Stimulated activated CD8-positive, alpha-beta memory T cell treated with anti-CD3 and anti-CD28 coated beads, Interleukin-4, amount 100 ng/mL, for 4 hours (primary cell): ENCODE measurements around the gene FMN1.
"Not testable (repeated sequence)": the region's sequence is repeated elsewhere in the genome, so short reads cannot be mapped to it uniquely, and the experiment has no call there.

Source experiments
- DNase-seq, 2 donors: peaks; one replicate each; pipeline ENCODE4 v3.0.0-alpha.2; 2020; ENCODE audit warnings: low read depth in 2 of 2, low spot score in 1 of 2

FMN1 gene

DNA sequence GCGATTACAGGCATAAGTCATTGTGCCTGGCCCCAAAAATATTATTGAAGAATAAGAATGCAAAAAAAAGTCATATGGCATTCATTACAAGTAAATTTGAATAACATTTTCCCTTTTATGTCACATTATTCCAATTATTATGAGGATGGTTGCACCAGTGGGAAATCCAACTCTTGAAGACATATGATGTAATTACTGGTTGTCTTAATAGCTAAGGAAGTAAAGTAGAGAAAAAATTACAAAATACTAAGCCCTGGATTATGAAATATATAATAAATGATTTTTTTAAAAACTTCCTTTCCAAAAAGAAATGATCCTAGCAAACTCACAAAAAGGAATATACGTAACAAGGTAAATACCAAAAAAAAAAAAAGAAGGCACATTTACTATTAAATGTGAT is 98.9 kb downstream of the FMN1 start:
- DNase-seq: no peak

DNA sequence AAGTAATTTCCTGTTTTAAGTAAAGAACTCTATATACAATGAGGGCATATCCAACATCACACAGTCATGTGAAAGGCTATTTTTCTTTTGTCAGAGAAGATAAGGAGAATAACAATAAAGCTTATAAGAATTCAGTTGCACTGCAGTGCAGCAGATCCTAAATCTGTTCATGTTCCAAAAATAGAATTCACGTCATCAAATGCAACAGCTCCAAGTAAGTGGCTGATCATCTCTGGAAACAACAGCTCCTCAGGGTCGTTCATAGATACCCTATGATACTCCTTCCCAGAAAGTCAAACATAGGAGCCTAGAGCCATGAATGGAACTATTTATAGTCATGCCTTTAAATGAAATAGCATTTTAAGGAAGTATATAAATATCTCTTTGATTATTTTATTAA is 100.2 kb downstream of the FMN1 start:
- no peak for DNase-seq

DNA sequence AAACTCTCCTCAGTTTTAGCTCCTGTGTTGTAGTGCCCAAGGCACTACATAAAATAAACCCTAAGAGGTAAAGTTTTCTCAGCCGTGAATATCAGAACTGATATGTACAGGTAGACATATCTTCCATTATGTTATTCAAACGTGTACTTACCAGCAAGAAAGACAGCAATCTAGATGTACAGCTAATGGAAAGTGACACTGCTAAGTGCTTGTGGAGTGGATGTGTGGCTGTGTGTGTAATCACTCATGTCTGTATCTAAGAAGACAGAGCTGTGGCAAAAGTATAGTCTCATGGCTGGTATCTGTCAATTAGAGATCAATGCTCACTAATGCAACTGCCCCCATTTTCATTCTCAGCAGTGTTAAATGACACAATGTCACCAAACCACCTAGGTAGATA is 101.3 kb downstream of the FMN1 start:
- no peak for DNase-seq

GRCh38 chr15:33091983-33092693 is 102.4 kb downstream of the FMN1 start:
- no peak for DNase-seq

DNA sequence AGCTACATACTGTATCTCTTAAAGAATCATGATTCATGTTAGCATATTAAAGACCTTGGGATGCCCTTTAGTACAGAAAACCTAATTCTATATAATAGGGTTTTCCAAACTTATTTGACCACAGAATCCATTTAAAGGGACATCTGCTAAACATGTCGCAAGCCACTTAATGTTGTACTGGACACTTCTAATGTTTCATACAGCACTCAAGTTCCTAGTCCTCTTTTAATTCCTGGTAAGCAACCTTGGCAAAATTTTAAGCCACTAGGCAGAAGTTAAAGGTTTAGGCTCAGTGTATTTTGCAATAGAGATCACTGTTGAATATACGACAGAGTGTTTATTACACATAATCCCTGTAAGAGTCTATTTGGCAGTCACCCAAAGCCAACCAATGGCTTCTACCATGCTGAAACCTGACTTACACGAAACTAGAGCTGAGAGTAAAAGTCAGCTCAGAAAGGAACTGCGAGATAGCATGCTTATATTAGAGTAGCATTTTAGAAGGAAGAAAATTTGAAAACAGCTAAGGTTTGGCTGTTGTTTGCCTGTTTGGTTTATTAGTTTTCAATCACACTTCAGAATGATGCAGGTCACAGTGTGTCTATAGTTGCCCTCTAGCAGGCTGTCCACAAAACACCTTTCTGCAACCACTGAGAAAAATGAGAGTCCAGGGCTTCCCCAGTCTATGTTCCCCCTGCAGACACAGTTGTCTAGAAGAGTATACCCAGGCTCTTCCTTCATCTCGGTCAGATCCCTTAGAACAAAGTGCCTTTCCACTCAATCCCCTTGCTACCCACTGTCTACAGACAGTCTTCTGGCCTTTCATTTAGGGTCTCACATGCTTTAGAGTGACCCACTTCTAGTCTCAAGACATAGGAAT is 104.4 kb downstream of the FMN1 start:
- DNase-seq: no peak

GRCh38 chr15:33089165-33089877 is 105.2 kb downstream of the FMN1 start:
- no peak for DNase-seq

DNA sequence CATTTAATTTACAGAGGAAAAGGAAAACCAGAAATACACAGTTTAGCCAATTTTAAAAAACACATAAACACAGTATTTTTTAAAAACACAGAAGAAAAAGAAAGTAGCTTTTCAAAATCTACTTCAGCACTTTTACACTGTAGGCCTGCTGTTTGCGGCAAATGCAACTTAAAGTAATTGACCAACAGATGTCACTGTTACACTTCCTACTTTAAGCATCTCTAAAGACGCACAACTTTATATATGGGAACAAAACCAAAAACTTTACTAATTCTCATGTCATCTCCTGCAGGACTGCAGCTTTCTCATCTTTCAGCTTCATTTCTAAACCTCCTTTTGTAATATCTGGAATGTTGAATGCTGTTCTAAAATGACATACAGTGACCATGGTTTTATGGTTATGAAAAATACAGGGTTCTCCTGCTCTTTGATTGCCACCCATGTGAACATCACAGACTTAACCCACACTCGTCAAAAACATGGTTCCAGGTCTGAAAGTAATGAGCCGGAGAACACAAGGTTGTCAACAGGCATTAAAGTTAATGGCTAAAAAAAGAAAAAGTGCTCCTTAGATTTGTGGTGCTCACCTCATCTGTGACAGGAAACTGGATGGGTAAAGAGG is 107.9 kb downstream of the FMN1 start:
- DNase-seq: no peak

- no peak for DNase-seq
Observed at GRCh38 chr15:33084661-33085060, 109.9 kb downstream of the FMN1 start.

- DNase-seq: no peak
Observed at GRCh38 chr15:33083232-33084081, 111.1 kb downstream of the FMN1 start.

DNA sequence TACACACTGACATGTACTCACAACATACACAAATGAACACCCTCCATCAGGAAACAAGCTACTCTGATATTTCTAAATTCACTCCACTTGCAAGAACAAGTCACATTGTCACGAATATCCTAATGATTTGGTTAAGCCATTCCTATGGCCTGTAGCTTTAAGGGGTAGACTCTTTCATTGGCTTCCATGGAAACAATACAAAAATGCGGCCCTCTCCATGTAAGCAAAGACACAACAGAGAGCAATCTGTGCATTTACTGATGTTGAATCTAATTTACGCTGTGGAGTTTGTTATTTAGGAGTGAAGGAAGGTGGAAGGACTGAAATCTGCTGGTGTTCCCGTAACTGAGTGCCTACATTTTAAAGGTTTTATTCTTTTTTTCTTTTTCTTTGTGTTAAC is 114.5 kb downstream of the FMN1 start:
- no peak for DNase-seq

DNA sequence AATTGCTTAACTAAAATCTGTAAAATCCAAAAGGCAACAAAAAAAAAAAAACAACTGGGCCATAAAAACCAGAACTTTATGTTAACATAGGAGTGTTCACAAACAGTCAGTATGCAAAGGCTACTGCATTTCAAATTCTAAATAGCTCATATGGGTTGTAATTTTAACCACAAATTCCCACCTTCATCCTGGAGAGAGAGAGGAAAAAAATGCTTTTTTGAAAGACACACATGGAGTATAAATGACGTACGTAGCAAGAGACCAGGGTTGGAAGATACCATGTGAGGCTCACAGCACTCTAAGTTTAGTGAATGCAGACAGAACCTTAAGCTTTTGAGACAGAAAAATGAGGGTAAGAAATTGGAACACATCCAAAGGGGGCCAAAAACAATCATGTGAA is 115.9 kb downstream of the FMN1 start:
- DNase-seq: no peak

DNA sequence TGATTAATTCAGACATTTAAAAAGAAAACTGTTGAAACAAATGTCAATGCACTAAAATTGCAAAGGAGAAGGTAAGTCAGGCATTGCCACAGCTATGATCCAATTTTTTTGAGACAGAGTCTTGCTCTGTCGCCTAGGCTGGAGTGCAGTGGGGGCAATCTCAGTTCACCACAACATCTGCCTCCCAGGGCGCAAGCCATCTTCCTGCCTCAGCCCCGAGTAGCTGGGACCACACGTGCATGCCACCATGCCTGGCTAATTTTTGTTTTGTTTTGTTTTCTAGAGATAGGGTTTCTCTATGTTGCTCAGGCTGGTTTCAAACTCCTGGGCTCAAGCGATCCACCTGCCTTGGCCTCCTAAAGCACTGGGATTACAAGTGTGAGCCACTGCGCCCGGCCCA is 117.6 kb downstream of the FMN1 start:
- DNase-seq: no peak

DNA sequence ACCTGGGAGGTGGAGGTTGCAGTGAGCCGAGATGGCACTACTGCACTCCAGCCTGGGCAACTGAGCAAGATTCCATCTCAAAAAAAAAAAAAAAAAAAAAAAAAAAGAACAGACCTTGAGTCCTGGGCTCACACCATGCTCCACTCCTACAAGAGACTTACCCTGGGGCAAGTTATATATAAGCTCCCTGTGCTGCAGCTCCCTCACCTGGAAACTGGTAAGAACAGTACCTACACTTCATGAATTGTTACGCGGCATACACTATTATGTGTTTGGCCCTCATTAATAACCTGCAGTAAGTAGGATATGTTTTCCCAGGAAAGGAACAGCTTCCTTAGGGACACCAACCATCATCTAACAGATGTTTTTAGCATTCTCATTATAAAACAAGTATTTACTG is 119.6 kb downstream of the FMN1 start:
- DNase-seq: no peak

GRCh38 chr15:33074212-33074611 is 120.3 kb downstream of the FMN1 start:
- DNase-seq: no peak

DNA sequence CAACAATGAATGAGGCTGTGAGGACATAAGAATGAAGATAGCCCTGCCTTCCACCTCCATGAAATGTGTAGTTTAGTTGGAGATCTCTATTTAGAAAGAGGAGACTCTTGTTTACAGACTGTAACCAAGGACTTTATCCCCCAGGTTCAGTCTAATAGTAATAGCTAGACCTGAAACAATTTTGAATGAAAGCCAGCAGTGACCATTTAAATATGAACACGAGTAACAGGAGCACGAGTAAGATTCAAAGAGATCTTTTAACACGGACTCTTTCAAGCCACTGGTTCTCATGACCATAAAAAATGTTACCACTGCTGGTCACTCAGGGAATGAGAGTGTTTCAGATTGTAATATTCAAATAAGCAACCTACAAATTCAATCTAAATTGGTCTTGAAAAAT is 123.1 kb downstream of the FMN1 start:
- no peak for DNase-seq

GRCh38 chr15:33069903-33070302 is 124.6 kb downstream of the FMN1 start:
- DNase-seq: not testable (repeated sequence)

GRCh38 chr15:33069161-33069560 is 125.4 kb downstream of the FMN1 start:
- no peak for DNase-seq

GRCh38 chr15:33068511-33068990 is 126.0 kb downstream of the FMN1 start:
- no peak for DNase-seq

DNA sequence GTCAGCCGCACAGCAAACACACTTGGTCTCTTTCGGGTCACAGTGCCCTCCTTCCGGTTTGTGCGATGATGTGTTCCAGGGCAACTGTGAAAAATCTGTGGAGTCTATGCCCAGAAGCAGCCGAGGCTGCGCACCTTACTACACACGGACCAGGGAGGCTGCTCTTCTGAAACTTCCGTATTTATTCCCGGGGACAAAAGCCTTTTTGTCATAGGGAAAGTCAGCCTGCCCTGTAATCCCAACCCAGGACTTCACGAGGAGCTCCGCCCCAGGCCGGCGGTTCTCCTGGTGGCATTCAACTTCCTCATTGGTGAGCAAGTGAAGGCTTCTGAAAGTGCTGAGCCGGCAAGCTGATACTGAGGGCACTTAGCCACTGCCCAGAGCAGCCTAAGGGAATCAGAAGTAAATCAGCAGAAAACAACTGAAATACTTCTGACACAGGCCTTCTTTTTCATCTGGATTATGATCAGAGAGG is 126.5 kb downstream of the FMN1 start:
- DNase-seq: no peak

- no peak for DNase-seq
Observed at GRCh38 chr15:33067456-33067855, 127.1 kb downstream of the FMN1 start.
